IgD-negative memory B cell (primary cell): ENCODE data around the gene CYSLTR2. TPM values are rescaled to one million over a fixed set of nuclear protein-coding genes. Genes with fewer than 3 reads are reported as not detected.
"Not testable (repeated sequence)": the region's sequence is repeated elsewhere in the genome, so short reads cannot be mapped to it uniquely, and the experiment has no call there.

Experiments used
- H3K27ac Mint-ChIP-seq, 3 donors: one replicate each; pipeline ENCODE4 v1.8.0; 2020 to 2022; ENCODE audit warnings: mild to moderate bottlenecking in 3 of 3, mixed read lengths in 3 of 3, moderate library complexity in 1 of 3
- H3K27me3 Mint-ChIP-seq: one replicate; pipeline ENCODE4 v1.8.0; 2021; ENCODE audit warnings: mixed read lengths
- H3K36me3 Mint-ChIP-seq: one replicate; pipeline ENCODE4 v1.8.0; 2020; ENCODE audit warnings: mild to moderate bottlenecking, mixed read lengths
- H3K4me1 Mint-ChIP-seq, 3 donors: one replicate each; pipeline ENCODE4 v1.8.0; 2020 to 2022; ENCODE audit warnings: mixed read lengths in 3 of 3, mild to moderate bottlenecking in 1 of 3
- H3K4me3 Mint-ChIP-seq, 4 donors: one replicate each; pipeline ENCODE4 v1.8.0; 2020 to 2022; ENCODE audit warnings: mild to moderate bottlenecking in 4 of 4, mixed read lengths in 4 of 4, moderate library complexity in 3 of 4
- H3K9me3 Mint-ChIP-seq, 3 donors: one replicate each; pipeline ENCODE4 v1.8.0; 2020 to 2021; ENCODE audit warnings: mixed read lengths in 3 of 3, mild to moderate bottlenecking in 1 of 3
- polyA plus RNA-seq: library from polyadenylated mRNA; unstranded; fragments of 300-500 nt; fragmentation: Illumina TruSeq; gene quantifications from one replicate; pipeline ENCODE4 v1.2.3, GENCODE V29; 2021

Gene CYSLTR2
- polyA plus RNA-seq, 1 donor from 2014 or later, result not detected

DNA sequence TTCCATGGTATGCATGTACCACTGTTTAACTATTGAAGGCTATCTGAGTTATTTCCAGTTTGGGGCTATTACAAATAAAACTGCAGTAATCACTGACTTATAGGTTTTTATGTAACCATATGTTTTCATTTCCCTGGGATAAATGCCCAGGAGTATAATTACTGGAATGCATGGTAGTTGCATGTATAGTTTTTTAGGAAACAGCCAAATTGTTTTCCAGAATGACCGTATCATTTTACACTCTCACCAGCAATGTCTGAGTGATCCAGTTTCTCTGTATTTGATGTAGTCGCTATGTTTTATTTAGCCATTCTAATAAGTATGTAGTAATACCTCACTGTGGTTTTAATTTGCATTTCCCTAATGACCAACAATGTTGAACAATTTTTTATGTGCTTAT is 42.0 kb downstream of the CYSLTR2 start:
- H3K36me3 Mint-ChIP-seq, result peaks cover 5% of the 10 kb centered on the region

DNA sequence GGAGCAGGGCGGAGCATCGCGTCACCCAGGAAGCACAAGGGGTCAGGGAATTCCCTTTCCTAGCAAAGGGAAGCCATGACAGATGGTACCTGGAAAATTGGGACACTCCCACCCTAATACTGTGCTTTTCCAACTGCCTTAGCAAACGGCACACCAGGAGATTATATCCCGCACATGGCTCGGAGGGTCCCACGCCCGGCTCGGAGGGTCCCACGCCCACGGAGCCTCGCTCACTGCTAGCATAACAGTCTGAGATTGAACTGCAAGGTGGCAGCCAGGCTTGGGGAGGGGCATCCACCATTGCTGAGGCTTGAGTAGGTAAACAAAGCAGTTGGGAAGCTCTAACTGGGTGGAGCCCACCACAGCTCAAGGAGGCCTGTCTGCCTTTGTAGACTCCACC is 42.9 kb downstream of the CYSLTR2 start:
- not testable (repeated sequence) for H3K27ac Mint-ChIP-seq, H3K4me3 Mint-ChIP-seq, H3K36me3 Mint-ChIP-seq, H3K4me1 Mint-ChIP-seq, H3K9me3 Mint-ChIP-seq
- H3K27me3 Mint-ChIP-seq, result peaks cover 23% of the 10 kb centered on the region

More for the DNA sequence above, 42.0 kb downstream of the CYSLTR2 start:
- Mint-ChIP-seq H3K9me3 (peaks cover 0 to 7% (median 0%) of the 10 kb centered on the region in 3 donors), H3K4me1 (no peaks in the 10 kb centered on the region), H3K27ac (no peak overlapping the region), H3K27me3 (peaks cover 23% of the 10 kb centered on the region), H3K4me3 (no peak overlapping the region)

DNA sequence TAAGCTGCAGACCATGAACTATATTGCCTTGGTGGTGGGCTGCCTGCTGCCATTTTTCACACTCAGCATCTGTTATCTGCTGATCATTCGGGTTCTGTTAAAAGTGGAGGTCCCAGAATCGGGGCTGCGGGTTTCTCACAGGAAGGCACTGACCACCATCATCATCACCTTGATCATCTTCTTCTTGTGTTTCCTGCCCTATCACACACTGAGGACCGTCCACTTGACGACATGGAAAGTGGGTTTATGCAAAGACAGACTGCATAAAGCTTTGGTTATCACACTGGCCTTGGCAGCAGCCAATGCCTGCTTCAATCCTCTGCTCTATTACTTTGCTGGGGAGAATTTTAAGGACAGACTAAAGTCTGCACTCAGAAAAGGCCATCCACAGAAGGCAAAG is 53.7 kb downstream of the CYSLTR2 start:
- peaks cover 3 to 7% (median 5%) of the 10 kb centered on the region in 3 donors for H3K9me3 Mint-ChIP-seq
- H3K4me3 Mint-ChIP-seq, result no peak overlapping the region
- H3K4me1 Mint-ChIP-seq, result peaks cover 0 to 2% (median 0%) of the 10 kb centered on the region in 3 donors
- H3K27me3 Mint-ChIP-seq, result peaks cover 8% of the 10 kb centered on the region
- H3K36me3 Mint-ChIP-seq, result no peaks in the 10 kb centered on the region
- H3K27ac Mint-ChIP-seq, result no peak overlapping the region

DNA sequence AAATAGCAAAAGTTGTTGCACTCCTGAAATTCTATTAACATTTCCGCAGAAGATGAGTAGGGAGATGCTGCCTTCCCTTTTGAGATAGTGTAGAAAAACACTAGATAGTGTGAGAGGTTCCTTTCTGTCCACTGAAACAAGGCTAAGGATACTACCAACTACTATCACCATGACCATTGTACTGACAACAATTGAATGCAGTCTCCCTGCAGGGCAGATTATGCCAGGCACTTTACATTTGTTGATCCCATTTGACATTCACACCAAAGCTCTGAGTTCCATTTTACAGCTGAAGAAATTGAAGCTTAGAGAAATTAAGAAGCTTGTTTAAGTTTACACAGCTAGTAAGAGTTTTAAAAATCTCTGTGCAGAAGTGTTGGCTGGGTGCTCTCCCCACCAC is 55.0 kb downstream of the CYSLTR2 start:
- H3K4me1 Mint-ChIP-seq, result no peaks in the 10 kb centered on the region

DNA sequence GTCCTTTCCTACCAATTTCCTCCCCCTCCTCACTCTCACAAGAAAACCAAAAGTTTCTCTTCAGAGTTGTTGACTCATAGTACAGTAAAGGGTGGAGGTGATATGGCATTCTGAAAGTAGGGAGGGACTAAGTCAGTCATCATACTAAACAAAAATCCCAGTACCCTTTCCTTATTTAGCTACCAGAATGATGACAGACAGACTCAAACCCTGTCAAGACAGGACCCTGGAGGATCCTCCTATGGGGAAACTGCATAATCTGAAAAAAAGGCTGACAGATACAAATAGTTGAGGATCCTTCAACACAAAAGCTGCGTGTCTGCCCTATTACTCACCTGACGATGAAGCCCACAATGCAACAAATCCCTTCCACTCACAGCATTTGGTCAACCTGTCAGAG is 55.5 kb downstream of the CYSLTR2 start:
- H3K4me1 Mint-ChIP-seq, result no peaks in the 10 kb centered on the region
- peaks cover 2% of the 10 kb centered on the region for H3K36me3 Mint-ChIP-seq
- H3K9me3 Mint-ChIP-seq, result peaks cover 5 to 9% (median 8%) of the 10 kb centered on the region in 3 donors
- H3K27me3 Mint-ChIP-seq, result peaks cover 8% of the 10 kb centered on the region
- no peak overlapping the region for H3K27ac Mint-ChIP-seq
- no peak overlapping the region for H3K4me3 Mint-ChIP-seq

More for the DNA sequence above, 55.0 kb downstream of the CYSLTR2 start:
- H3K4me3 Mint-ChIP-seq, result no peak overlapping the region
- H3K27me3 Mint-ChIP-seq, result peaks cover 8% of the 10 kb centered on the region
- no peak overlapping the region for H3K27ac Mint-ChIP-seq
- H3K36me3 Mint-ChIP-seq, result no peaks in the 10 kb centered on the region
- peaks cover 5 to 8% (median 5%) of the 10 kb centered on the region in 3 donors for H3K9me3 Mint-ChIP-seq

DNA sequence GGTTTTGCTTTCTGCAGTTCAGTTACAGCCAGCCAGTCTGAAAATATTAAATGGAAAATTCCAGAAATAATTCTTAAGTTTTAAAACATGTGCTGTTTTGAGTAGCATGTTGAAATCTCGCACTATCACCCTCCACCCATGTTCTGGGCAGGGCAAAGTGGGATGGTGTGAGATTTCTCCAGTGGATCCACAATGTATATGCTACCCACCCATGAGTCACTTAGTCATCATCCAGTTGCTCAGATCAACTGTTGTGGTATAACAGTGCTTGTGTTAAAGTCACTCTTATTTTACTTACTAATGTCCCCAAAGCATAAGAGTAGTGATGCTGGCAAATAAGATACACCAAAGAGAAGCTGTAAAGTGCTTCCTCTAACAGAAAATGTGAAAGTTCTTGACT is 56.4 kb downstream of the CYSLTR2 start:
- Mint-ChIP-seq H3K4me3 (no peak overlapping the region), H3K27me3 (peaks cover 8% of the 10 kb centered on the region), H3K27ac (no peak overlapping the region), H3K4me1 (no peaks in the 10 kb centered on the region), H3K36me3 (peaks cover 2% of the 10 kb centered on the region), H3K9me3 (peaks cover 5 to 12% (median 5%) of the 10 kb centered on the region in 3 donors)

DNA sequence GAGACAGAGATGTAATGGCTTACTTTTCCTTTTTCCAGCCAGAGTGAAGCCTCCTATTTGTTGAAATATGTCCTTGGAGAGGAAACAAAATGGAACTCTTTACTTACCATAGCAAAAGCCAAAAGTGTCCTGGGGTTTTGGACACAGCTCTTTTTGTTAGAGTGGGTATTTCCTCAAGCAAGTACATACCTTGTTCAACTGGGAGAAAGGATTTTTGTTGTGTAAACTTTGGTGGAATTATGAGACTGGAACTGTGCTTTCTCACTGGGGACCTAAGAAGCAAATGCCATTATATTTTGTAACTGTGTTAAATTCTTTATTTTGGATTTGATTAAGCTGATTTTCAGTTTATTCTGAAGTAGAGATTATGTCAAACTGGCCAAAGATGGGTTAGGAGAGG is 58.4 kb downstream of the CYSLTR2 start:
- Mint-ChIP-seq H3K4me1 (no peaks in the 10 kb centered on the region), H3K36me3 (peaks cover 2% of the 10 kb centered on the region), H3K27me3 (peaks cover 9% of the 10 kb centered on the region), H3K9me3 (peaks cover 9 to 23% (median 9%) of the 10 kb centered on the region in 3 donors), H3K4me3 (no peak overlapping the region), H3K27ac (no peak overlapping the region)

DNA sequence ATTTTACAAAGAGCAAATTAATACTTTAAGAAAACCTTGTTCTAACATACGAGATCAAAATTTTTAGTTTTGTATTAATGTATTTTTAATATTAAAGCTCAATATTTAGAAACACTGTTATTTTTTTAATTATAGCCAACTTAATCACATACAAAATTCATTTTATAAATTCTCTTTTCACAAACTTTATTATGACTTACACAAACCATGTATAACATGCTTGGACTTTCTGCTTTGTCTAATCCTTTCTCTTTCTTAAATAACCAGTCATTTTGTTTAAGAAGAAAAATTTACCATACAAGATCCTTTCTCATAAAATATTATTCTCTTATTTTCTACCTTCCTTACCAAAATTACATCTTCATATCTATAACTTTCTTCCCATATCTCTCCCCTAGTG is 62.2 kb downstream of the CYSLTR2 start:
- H3K9me3 Mint-ChIP-seq, result peaks cover 10 to 41% (median 24%) of the 10 kb centered on the region in 3 donors
- no peak overlapping the region for H3K27ac Mint-ChIP-seq
- peaks cover 5% of the 10 kb centered on the region for H3K27me3 Mint-ChIP-seq
- H3K36me3 Mint-ChIP-seq, result peaks cover 2% of the 10 kb centered on the region
- no peaks in the 10 kb centered on the region for H3K4me1 Mint-ChIP-seq
- H3K4me3 Mint-ChIP-seq, result no peak overlapping the region

DNA sequence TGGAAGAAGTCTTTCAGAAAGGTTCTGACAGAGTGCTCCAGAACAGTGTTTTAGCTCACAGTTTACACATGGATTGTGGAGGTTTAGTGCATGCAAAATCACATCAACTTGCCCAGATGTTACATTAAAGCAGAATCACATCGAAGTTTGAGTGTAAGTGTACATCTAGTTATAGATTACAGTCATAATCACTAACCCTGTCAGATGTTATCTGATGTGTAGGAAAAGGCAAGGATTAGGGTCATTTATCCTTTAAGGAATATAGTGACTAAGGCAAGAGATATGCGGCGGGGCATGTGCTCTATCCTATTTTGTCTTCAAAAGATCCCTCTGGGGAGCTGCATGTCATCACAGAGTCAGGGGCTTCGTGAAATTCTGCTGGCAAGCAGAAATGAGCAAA is 66.9 kb downstream of the CYSLTR2 start:
- H3K27me3 Mint-ChIP-seq, result peaks cover 3% of the 10 kb centered on the region
- no peak overlapping the region for H3K4me3 Mint-ChIP-seq
- H3K9me3 Mint-ChIP-seq, result peaks cover 6 to 29% (median 26%) of the 10 kb centered on the region in 3 donors
- no peak overlapping the region for H3K27ac Mint-ChIP-seq
- no peaks in the 10 kb centered on the region for H3K4me1 Mint-ChIP-seq
- H3K36me3 Mint-ChIP-seq, result no peaks in the 10 kb centered on the region

DNA sequence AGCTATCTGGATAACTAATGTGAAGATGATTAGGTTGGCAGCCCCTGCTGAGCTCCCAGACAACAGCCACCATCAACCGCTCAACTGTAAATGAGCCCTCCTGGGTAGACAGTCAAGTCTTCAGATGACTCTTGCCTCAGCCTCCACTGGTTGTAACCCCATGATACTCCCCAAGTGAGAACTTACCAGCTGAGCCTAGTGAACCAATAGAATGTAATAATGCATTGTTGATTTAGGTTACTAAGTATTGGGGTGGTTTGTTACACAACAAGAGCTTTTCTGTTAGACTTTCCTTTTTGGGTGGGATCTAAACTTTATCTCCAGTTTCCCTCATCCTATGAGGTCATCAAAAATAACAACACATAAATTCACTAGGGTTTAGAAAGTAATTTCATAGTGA is 69.4 kb downstream of the CYSLTR2 start:
- H3K4me3 Mint-ChIP-seq, result no peak overlapping the region
- peaks cover 0 to 17% (median 11%) of the 10 kb centered on the region in 3 donors for H3K9me3 Mint-ChIP-seq

DNA sequence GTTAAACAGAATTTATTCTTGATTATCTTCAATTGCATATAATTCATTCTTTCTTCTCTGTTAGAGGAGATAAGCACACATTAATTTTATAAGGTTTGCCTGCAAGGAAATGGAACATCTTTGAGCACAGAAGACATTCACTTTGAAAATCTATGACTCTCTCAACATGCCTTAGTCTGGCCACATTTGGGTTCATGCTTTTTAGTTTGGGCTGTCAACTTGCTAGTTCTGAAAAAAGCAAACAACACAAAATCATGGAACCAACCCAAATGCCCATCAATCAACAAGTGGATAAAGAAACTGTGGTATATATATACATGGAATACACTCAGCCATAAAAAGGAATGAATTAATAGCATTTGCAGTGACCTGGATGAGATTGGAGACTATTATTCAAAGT is 71.5 kb downstream of the CYSLTR2 start:
- Mint-ChIP-seq H3K36me3 (peaks cover 3% of the 10 kb centered on the region), H3K4me3 (no peak overlapping the region)

More for the DNA sequence above, 69.4 kb downstream of the CYSLTR2 start:
- Mint-ChIP-seq H3K36me3 (no peaks in the 10 kb centered on the region), H3K27me3 (peaks cover 3% of the 10 kb centered on the region), H3K27ac (no peak overlapping the region), H3K4me1 (no peaks in the 10 kb centered on the region)

DNA sequence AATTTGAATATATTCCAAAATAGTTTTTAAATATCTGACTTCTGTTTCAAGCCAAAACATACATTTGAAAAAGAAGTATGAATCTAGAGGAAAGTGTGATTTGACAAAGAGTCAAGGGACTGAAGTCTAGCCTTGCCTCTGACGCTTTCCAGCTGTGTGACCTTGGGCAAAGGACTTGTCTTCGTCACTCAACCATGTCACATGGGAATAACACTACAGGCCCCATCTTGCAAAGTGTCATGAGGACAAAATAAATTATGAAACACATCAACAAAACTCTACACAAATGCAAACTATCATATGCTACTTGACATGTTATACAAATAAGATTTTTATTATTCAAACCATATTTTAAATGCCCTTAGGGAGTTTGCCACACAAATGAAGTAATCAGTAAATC is 73.0 kb downstream of the CYSLTR2 start:
- H3K27ac Mint-ChIP-seq, result no peak overlapping the region
- peaks cover 3% of the 10 kb centered on the region for H3K27me3 Mint-ChIP-seq
- H3K4me3 Mint-ChIP-seq, result no peak overlapping the region
- H3K9me3 Mint-ChIP-seq, result peaks cover 0 to 10% (median 0%) of the 10 kb centered on the region in 3 donors
- H3K36me3 Mint-ChIP-seq, result peaks cover 3% of the 10 kb centered on the region
- peaks cover 0 to 2% (median 0%) of the 10 kb centered on the region in 3 donors for H3K4me1 Mint-ChIP-seq

More for the DNA sequence above, 71.5 kb downstream of the CYSLTR2 start:
- Mint-ChIP-seq H3K27me3 (peaks cover 3% of the 10 kb centered on the region), H3K9me3 (peaks cover 0 to 12% (median 0%) of the 10 kb centered on the region in 3 donors), H3K27ac (no peak overlapping the region), H3K4me1 (no peaks in the 10 kb centered on the region)

DNA sequence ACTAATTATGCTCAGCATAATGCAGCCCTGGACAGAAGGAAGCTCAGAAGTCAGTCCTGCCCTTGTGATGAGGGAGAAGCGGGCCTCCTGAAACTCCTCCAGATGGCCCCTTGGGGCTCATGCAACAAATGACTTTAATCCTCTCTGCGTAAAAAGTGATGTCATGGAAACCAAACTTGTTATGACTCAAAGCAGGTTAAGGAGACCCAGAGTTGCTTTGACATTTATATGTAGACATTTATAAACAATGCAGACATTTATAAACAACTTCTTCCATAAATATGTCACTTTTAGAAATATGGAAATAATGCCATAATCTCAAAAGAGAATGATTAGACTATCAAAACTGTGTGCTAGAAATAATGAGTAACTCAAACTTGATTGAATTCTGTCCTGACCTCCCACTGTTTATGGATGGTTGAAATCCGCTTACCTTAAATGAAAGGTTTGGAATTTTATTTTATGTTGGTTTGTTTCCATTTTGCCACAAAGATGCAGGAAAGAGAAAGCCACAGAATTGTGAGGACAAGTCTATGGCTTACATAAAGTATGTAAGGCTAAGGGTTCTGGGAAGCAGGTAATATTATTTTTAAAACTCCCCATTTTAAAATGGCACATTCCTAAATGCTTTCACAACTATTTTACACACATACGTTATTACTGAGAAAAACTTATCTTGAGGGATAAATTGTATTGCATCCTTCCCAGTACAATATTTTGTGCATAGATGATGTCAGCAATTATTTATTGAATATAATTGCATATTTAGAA is 73.7 kb downstream of the CYSLTR2 start:
- Mint-ChIP-seq H3K27ac (no peak overlapping the region), H3K4me3 (no peak overlapping the region), H3K9me3 (peaks cover 0 to 7% (median 0%) of the 10 kb centered on the region in 3 donors), H3K36me3 (peaks cover 3% of the 10 kb centered on the region), H3K4me1 (peaks cover 0 to 2% (median 2%) of the 10 kb centered on the region in 3 donors), H3K27me3 (peaks cover 6% of the 10 kb centered on the region)

DNA sequence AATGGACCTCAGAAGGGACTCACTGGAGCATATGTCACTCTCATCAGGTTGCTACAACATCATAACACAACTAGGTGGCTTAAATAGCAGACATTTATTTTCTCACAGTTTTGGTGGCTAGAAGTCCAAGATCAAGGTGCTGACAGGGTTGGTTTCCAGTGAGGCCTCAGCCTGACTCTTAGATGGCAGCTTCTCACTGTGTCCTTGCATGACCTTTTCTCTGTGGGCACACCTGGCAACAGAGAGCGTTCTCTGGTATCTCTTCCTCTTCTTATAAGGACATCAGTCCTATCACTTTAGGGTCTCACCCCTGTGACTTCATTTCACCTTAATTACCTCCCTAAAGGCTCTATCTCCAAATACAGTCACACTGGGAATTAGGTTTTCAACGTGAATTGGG is 74.5 kb downstream of the CYSLTR2 start:
- Mint-ChIP-seq H3K4me1 (peaks cover 0 to 2% (median 2%) of the 10 kb centered on the region in 3 donors), H3K36me3 (peaks cover 3% of the 10 kb centered on the region), H3K4me3 (no peak overlapping the region), H3K27me3 (peaks cover 6% of the 10 kb centered on the region), H3K9me3 (peaks cover 0 to 7% (median 0%) of the 10 kb centered on the region in 3 donors), H3K27ac (no peak overlapping the region)

DNA sequence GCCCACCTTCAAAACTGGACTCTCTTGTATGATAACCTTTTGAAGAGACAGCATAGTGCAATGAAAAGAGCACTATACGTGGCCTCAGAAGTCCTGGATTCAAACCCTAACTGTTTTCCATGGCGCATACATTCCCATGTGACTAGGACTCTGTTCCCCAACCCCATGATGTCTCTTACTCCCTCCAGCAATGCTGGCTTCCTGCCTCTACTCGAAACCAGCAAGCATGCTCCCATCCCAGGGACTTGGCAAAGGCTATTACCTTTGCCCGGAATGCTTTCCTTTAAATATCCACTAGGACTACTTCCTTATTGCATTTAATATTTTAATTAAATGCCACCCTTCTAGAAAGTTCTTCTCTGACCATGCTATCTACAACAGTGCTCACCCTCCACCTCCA is 75.1 kb downstream of the CYSLTR2 start:
- Mint-ChIP-seq H3K4me3 (no peak overlapping the region), H3K27me3 (peaks cover 6% of the 10 kb centered on the region), H3K27ac (peak overlapping the region in 1 of 3 donors; percentile 50), H3K36me3 (peaks cover 3% of the 10 kb centered on the region), H3K9me3 (peaks cover 0 to 7% (median 0%) of the 10 kb centered on the region in 3 donors), H3K4me1 (peaks cover 0 to 2% (median 2%) of the 10 kb centered on the region in 3 donors)

DNA sequence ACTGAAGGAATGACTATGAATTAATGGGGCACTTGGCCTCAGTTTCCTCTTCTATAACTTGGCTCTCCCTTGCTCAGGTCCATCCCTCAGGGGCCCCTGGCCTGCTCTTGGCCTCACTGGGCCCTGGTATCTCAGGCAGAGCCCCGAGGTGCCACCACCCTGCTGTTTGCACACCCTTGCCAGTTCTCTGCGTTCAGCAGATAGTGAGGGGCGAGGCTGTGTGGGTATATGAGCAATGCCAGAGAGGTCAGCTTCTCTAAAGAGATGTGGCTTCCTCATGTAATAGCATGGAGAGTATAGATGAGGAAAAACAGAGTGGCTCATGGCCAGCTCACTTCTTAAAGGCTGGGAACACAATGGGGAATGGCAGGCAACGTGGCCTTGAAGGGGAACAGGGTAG is 76.1 kb downstream of the CYSLTR2 start:
- H3K27ac Mint-ChIP-seq, result no peak overlapping the region
- H3K36me3 Mint-ChIP-seq, result peaks cover 3% of the 10 kb centered on the region
- H3K27me3 Mint-ChIP-seq, result peaks cover 9% of the 10 kb centered on the region
- H3K9me3 Mint-ChIP-seq, result peaks cover 0 to 7% (median 0%) of the 10 kb centered on the region in 3 donors
- H3K4me3 Mint-ChIP-seq, result no peak overlapping the region
- H3K4me1 Mint-ChIP-seq, result peaks cover 0 to 2% (median 2%) of the 10 kb centered on the region in 3 donors
